WTC11 (cell line): ENCODE results near the gene NEK7. TPM values are rescaled to one million over a fixed set of nuclear protein-coding genes. Genes with fewer than 3 reads are reported as not detected.

Source experiments
- ATAC-seq: fragments of 200-7000 bp; cut with Tn5 transposase; 2 replicates; pipeline ENCODE4 v1.10.0; 2021; ENCODE audit warnings: mild to moderate bottlenecking, moderate library complexity
- CTCF ChIA-PET: fragments of 300-600 bp; sonication (Branson Sonifier 250); formaldehyde crosslinking; loops from one replicate; lab custom pipeline; 2021; ENCODE audit warnings: antibody characterized with exemption; lab: Charles Lee
- POLR2A ChIA-PET: fragments of 350-600 bp; sonication (Branson Sonifier 250); formaldehyde crosslinking; loops from one replicate; lab custom pipeline; 2021; ENCODE audit warnings: antibody characterized with exemption; lab: Charles Lee
- DNase-seq: peaks from one replicate; pipeline ENCODE4 v3.0.0; 2021; ENCODE audit warnings: low spot score
- H3K27ac Mint-ChIP-seq: 2 replicates; pipeline ENCODE4 v1.8.0; 2021; ENCODE audit warnings: mixed read lengths
- H3K27me3 Mint-ChIP-seq: 2 replicates; pipeline ENCODE4 v1.8.0; 2021; ENCODE audit warnings: low read depth, mild to moderate bottlenecking, moderate library complexity, mixed read lengths
- H3K36me3 Mint-ChIP-seq: 2 replicates; pipeline ENCODE4 v1.8.0; 2021; ENCODE audit warnings: mixed read lengths
- H3K4me1 Mint-ChIP-seq: 2 replicates; pipeline ENCODE4 v1.8.0; 2022; ENCODE audit warnings: mixed read lengths
- H3K4me3 Mint-ChIP-seq: 2 replicates; pipeline ENCODE4 v1.8.0; 2021; ENCODE audit warnings: mild to moderate bottlenecking, moderate library complexity, mixed read lengths
- H3K9me3 Mint-ChIP-seq: 2 replicates; pipeline ENCODE4 v1.8.0; 2021; ENCODE audit warnings: mixed read lengths
- CREM ChIP-seq: sonication (generic); formaldehyde crosslinking; IDR thresholded peaks from 2 replicates; pipeline ENCODE4 v1.8.1; 2022; ENCODE audit warnings: mild to moderate bottlenecking, missing genetic modification reagents, moderate library complexity
- ELF4 ChIP-seq: sonication (generic); formaldehyde crosslinking; IDR thresholded peaks from 2 replicates; pipeline ENCODE4 v1.8.1; 2022; ENCODE audit warnings: low read depth, mild to moderate bottlenecking, moderate library complexity, missing genetic modification reagents
- EMX1 ChIP-seq: fragments of 250-450 bp; sonication (Bioruptor Pico); IDR thresholded peaks from 2 replicates; pipeline ENCODE4 v1.8.0; 2021; ENCODE audit warnings: mild to moderate bottlenecking
- ESRRA ChIP-seq: sonication (generic); formaldehyde crosslinking; IDR thresholded peaks from 2 replicates; pipeline ENCODE4 v1.8.1; 2022; ENCODE audit warnings: mild to moderate bottlenecking, missing genetic modification reagents, borderline replicate concordance
- FOXP1 ChIP-seq: sonication (generic); formaldehyde crosslinking; IDR thresholded peaks from 2 replicates; pipeline ENCODE4 v1.8.0; 2022; ENCODE audit warnings: missing genetic modification reagents, mild to moderate bottlenecking, moderate library complexity, borderline replicate concordance
- GABPB1 ChIP-seq: sonication (generic); formaldehyde crosslinking; IDR thresholded peaks from 2 replicates; pipeline ENCODE4 v1.8.1; 2023; ENCODE audit warnings: mild to moderate bottlenecking, missing genetic modification reagents
- GRHL2 ChIP-seq: fragments of 250-450 bp; sonication (Bioruptor Pico); IDR thresholded peaks from 2 replicates; pipeline ENCODE4 v1.8.0; 2022; ENCODE audit warnings: mild to moderate bottlenecking, moderate library complexity; ENCODE audit not compliant: insufficient replicate concordance, severe bottlenecking
- HMGA2 ChIP-seq: fragments of 250-450 bp; sonication (Bioruptor Pico); IDR thresholded peaks from 2 replicates; pipeline ENCODE4 v1.4.0; 2021; ENCODE audit warnings: mild to moderate bottlenecking, moderate library complexity
- JAZF1 ChIP-seq: fragments of 250-450 bp; sonication (Bioruptor Pico); IDR thresholded peaks from 2 replicates; pipeline ENCODE4 v1.9.0; 2021; ENCODE audit warnings: moderate library complexity, mild to moderate bottlenecking, inconsistent platforms
- KAT7 ChIP-seq: sonication (generic); formaldehyde crosslinking; IDR thresholded peaks from 2 replicates; pipeline ENCODE4 v1.8.1; 2023; ENCODE audit warnings: missing genetic modification reagents, mild to moderate bottlenecking, borderline replicate concordance
- NFE2L1 ChIP-seq: sonication (generic); formaldehyde crosslinking; IDR thresholded peaks from 2 replicates; pipeline ENCODE4 v1.8.1; 2023; ENCODE audit warnings: missing genetic modification reagents
- NR2C2 ChIP-seq: sonication (generic); formaldehyde crosslinking; IDR thresholded peaks from 2 replicates; pipeline ENCODE4 v1.8.0; 2022; ENCODE audit warnings: mild to moderate bottlenecking, missing genetic modification reagents
- NR3C1 ChIP-seq: sonication (generic); formaldehyde crosslinking; conservative IDR thresholded peaks from 2 replicates; pipeline ENCODE4 v1.8.1; 2023; ENCODE audit warnings: low read depth, mild to moderate bottlenecking, missing genetic modification reagents
- OVOL2 ChIP-seq: fragments of 250-450 bp; sonication (Bioruptor Pico); IDR thresholded peaks from 2 replicates; pipeline ENCODE4 v1.9.0; 2021; ENCODE audit warnings: mild to moderate bottlenecking, borderline replicate concordance
- RORB ChIP-seq: fragments of 250-450 bp; sonication (Bioruptor Pico); IDR thresholded peaks from 2 replicates; pipeline ENCODE4 v1.9.0; 2021; ENCODE audit warnings: mild to moderate bottlenecking
- SMAD3 ChIP-seq: sonication (generic); formaldehyde crosslinking; IDR thresholded peaks from 2 replicates; pipeline ENCODE4 v1.8.0; 2022; ENCODE audit warnings: missing genetic modification reagents, mild to moderate bottlenecking, borderline replicate concordance
- SMAD4 ChIP-seq: sonication (generic); formaldehyde crosslinking; IDR thresholded peaks from 2 replicates; pipeline ENCODE4 v1.8.0; 2022; ENCODE audit warnings: mild to moderate bottlenecking, missing genetic modification reagents
- TCF7 ChIP-seq: sonication (generic); formaldehyde crosslinking; IDR thresholded peaks from 2 replicates; pipeline ENCODE4 v1.8.0; 2022; ENCODE audit warnings: mild to moderate bottlenecking, low read depth, missing genetic modification reagents, moderate library complexity
- ZNF138 ChIP-seq: sonication (generic); formaldehyde crosslinking; conservative IDR thresholded peaks from 2 replicates; pipeline ENCODE4 v1.8.1; 2022; ENCODE audit warnings: mild to moderate bottlenecking, moderate library complexity, missing genetic modification reagents
- ZNF423 ChIP-seq: fragments of 250-450 bp; sonication (Bioruptor Pico); IDR thresholded peaks from 2 replicates; pipeline ENCODE4 v2.1.2; 2022; ENCODE audit warnings: mild to moderate bottlenecking, moderate library complexity
- ZNF671 ChIP-seq: fragments of 250-450 bp; sonication (Bioruptor Pico); IDR thresholded peaks from 2 replicates; pipeline ENCODE4 v1.8.0; 2021; ENCODE audit warnings: mild to moderate bottlenecking
- total RNA-seq: library from RNA; stranded (reverse); gene quantifications from 3 replicates; pipeline ENCODE4 v1.2.3, GENCODE V29; 2021
- TF ChIP-seq, protein P1 (sequence below): fragments of 250-450 bp; sonication (Bioruptor Pico); IDR thresholded peaks from 2 replicates; pipeline ENCODE4 v1.9.0; 2021; ENCODE audit warnings: mild to moderate bottlenecking, borderline replicate concordance
- TF ChIP-seq, protein P2 (sequence below): sonication (generic); formaldehyde crosslinking; IDR thresholded peaks from 2 replicates; pipeline ENCODE4 v1.8.1; 2023; ENCODE audit warnings: mild to moderate bottlenecking, missing genetic modification reagents, moderate library complexity
- TF ChIP-seq, protein P3 (sequence below): sonication (generic); formaldehyde crosslinking; IDR thresholded peaks from 2 replicates; pipeline ENCODE4 v1.8.1; 2022; ENCODE audit warnings: mild to moderate bottlenecking, missing genetic modification reagents, moderate library complexity, borderline replicate concordance
- TF ChIP-seq, protein P4 (sequence below): fragments of 250-450 bp; sonication (Bioruptor Pico); IDR thresholded peaks from 2 replicates; pipeline ENCODE4 v1.9.0; 2021; ENCODE audit warnings: mild to moderate bottlenecking
- TF ChIP-seq, protein P5 (sequence below): sonication (generic); formaldehyde crosslinking; IDR thresholded peaks from 2 replicates; pipeline ENCODE4 v1.8.1; 2022; ENCODE audit warnings: low read depth, missing genetic modification reagents, borderline replicate concordance
- TF ChIP-seq, protein P6 (sequence below): fragments of 250-450 bp; sonication (Bioruptor Pico); IDR thresholded peaks from 2 replicates; pipeline ENCODE4 v2.1.2; 2022; ENCODE audit warnings: mild to moderate bottlenecking, moderate library complexity

Gene NEK7
- total RNA-seq, 1 experiment from 2014 or later, result 10.3 TPM

DNA sequence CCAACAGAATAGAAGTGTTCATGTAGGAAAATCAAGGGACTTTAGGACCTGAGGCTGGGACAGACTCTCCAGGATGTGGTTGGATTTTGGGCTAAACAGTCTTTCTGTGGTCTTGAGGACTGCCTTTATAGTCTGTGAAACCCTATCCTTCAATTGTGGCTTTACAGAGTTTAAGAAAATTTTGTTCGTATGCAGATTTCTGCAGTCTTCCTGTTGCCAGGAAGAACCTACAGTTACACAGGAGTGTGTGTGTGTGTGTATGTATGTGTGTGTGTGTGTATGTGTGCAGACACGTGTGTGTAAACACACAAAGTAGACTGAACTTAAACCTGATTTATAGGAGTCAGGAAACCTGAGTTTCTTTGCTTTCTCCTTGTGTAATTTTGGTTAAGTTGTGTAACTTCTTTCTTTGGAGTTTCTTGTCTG, 22.8 kb downstream of the NEK7 start:
- Mint-ChIP-seq H3K27ac (peak overlapping the region; percentile 21; the same call in 1 of the 2 replicates), H3K4me3 (no peak overlapping the region)
- no peak for DNase-seq
- ATAC-seq, result peak; percentile 66
- no peak for TF ChIP-seq GRHL2 (CRISPR knock-in tag)
- TF ChIP-seq CREM (CRISPR knock-in tag), result no peak
- no peak for TF ChIP-seq NFE2L1 (CRISPR knock-in tag)
- TF ChIP-seq, protein P1, sequence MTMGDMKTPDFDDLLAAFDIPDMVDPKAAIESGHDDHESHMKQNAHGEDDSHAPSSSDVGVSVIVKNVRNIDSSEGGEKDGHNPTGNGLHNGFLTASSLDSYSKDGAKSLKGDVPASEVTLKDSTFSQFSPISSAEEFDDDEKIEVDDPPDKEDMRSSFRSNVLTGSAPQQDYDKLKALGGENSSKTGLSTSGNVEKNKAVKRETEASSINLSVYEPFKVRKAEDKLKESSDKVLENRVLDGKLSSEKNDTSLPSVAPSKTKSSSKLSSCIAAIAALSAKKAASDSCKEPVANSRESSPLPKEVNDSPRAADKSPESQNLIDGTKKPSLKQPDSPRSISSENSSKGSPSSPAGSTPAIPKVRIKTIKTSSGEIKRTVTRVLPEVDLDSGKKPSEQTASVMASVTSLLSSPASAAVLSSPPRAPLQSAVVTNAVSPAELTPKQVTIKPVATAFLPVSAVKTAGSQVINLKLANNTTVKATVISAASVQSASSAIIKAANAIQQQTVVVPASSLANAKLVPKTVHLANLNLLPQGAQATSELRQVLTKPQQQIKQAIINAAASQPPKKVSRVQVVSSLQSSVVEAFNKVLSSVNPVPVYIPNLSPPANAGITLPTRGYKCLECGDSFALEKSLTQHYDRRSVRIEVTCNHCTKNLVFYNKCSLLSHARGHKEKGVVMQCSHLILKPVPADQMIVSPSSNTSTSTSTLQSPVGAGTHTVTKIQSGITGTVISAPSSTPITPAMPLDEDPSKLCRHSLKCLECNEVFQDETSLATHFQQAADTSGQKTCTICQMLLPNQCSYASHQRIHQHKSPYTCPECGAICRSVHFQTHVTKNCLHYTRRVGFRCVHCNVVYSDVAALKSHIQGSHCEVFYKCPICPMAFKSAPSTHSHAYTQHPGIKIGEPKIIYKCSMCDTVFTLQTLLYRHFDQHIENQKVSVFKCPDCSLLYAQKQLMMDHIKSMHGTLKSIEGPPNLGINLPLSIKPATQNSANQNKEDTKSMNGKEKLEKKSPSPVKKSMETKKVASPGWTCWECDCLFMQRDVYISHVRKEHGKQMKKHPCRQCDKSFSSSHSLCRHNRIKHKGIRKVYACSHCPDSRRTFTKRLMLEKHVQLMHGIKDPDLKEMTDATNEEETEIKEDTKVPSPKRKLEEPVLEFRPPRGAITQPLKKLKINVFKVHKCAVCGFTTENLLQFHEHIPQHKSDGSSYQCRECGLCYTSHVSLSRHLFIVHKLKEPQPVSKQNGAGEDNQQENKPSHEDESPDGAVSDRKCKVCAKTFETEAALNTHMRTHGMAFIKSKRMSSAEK (CRISPR knock-in tag), result no peak
- no peak for TF ChIP-seq SMAD4 (CRISPR knock-in tag)
- TF ChIP-seq NR2C2 (CRISPR knock-in tag), result no peak
- TF ChIP-seq, protein P2, sequence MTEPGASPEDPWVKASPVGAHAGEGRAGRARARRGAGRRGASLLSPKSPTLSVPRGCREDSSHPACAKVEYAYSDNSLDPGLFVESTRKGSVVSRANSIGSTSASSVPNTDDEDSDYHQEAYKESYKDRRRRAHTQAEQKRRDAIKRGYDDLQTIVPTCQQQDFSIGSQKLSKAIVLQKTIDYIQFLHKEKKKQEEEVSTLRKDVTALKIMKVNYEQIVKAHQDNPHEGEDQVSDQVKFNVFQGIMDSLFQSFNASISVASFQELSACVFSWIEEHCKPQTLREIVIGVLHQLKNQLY (CRISPR knock-in tag), result no peak
- no peak for TF ChIP-seq TCF7
- no peak for TF ChIP-seq JAZF1 (CRISPR knock-in tag)
- no peak for TF ChIP-seq SMAD3 (CRISPR knock-in tag)
- TF ChIP-seq HMGA2 (CRISPR knock-in tag), result no peak
- no peak for TF ChIP-seq GABPB1 (CRISPR knock-in tag)
- no peak for TF ChIP-seq OVOL2
- no peak for TF ChIP-seq KAT7 (CRISPR knock-in tag)
- TF ChIP-seq, protein P3, sequence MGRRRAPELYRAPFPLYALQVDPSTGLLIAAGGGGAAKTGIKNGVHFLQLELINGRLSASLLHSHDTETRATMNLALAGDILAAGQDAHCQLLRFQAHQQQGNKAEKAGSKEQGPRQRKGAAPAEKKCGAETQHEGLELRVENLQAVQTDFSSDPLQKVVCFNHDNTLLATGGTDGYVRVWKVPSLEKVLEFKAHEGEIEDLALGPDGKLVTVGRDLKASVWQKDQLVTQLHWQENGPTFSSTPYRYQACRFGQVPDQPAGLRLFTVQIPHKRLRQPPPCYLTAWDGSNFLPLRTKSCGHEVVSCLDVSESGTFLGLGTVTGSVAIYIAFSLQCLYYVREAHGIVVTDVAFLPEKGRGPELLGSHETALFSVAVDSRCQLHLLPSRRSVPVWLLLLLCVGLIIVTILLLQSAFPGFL (CRISPR knock-in tag), result no peak
- TF ChIP-seq ZNF671 (CRISPR knock-in tag), result no peak
- TF ChIP-seq ZNF138 (CRISPR knock-in tag), result no peak
- no peak for TF ChIP-seq RORB (CRISPR knock-in tag)
- TF ChIP-seq FOXP1, result no peak
- TF ChIP-seq, all 79 proteins: peak for 0
- Mint-ChIP-seq H3K9me3 (no peaks in the 10 kb centered on the region), H3K36me3 (no peaks in the 10 kb centered on the region), H3K27me3 (no peaks in the 10 kb centered on the region), H3K4me1 (peaks cover 30% of the 10 kb centered on the region)
- ChIA-PET POLR2A (no interaction called here), CTCF (no interaction called here)

DNA sequence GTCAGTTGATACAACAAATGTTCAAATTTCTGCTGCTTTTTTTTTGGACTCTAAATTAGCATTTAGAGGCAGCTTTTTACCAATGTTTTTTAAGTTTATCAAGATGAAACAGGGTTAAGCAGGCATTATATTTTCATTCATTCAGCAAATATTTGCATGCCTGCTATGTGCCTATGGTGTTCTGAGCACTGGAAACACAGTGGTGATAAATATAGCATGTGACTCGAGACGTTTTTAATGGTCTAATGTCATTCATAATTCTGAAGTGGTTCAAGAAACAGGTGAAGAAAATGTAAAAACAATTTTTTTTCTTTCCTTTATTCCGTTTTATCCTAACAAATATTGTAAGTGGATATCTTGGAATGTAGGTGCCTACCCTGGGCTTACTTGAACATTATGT, 26.8 kb downstream of the NEK7 start:
- no peak overlapping the region for H3K4me3 Mint-ChIP-seq
- no peaks in the 10 kb centered on the region for H3K9me3 Mint-ChIP-seq
- ChIA-PET CTCF (no interaction called here), POLR2A (no interaction called here)
- H3K4me1 Mint-ChIP-seq, result peaks cover 14% of the 10 kb centered on the region
- ATAC-seq, result no peak
- no peak overlapping the region for H3K27ac Mint-ChIP-seq
- no peaks in the 10 kb centered on the region for H3K36me3 Mint-ChIP-seq
- no peak for DNase-seq
- no peaks in the 10 kb centered on the region for H3K27me3 Mint-ChIP-seq
- TF ChIP-seq ZNF138 (CRISPR knock-in tag), result no peak
- TF ChIP-seq NFE2L1 (CRISPR knock-in tag), result no peak
- TF ChIP-seq ELF4 (CRISPR knock-in tag), result no peak
- no peak for TF ChIP-seq ESRRA (CRISPR knock-in tag)
- TF ChIP-seq ZNF423, result no peak
- TF ChIP-seq EMX1 (CRISPR knock-in tag), result no peak
- TF ChIP-seq, protein P4, sequence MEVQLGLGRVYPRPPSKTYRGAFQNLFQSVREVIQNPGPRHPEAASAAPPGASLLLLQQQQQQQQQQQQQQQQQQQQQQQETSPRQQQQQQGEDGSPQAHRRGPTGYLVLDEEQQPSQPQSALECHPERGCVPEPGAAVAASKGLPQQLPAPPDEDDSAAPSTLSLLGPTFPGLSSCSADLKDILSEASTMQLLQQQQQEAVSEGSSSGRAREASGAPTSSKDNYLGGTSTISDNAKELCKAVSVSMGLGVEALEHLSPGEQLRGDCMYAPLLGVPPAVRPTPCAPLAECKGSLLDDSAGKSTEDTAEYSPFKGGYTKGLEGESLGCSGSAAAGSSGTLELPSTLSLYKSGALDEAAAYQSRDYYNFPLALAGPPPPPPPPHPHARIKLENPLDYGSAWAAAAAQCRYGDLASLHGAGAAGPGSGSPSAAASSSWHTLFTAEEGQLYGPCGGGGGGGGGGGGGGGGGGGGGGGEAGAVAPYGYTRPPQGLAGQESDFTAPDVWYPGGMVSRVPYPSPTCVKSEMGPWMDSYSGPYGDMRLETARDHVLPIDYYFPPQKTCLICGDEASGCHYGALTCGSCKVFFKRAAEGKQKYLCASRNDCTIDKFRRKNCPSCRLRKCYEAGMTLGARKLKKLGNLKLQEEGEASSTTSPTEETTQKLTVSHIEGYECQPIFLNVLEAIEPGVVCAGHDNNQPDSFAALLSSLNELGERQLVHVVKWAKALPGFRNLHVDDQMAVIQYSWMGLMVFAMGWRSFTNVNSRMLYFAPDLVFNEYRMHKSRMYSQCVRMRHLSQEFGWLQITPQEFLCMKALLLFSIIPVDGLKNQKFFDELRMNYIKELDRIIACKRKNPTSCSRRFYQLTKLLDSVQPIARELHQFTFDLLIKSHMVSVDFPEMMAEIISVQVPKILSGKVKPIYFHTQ (CRISPR knock-in tag), result no peak
- TF ChIP-seq, protein P5, sequence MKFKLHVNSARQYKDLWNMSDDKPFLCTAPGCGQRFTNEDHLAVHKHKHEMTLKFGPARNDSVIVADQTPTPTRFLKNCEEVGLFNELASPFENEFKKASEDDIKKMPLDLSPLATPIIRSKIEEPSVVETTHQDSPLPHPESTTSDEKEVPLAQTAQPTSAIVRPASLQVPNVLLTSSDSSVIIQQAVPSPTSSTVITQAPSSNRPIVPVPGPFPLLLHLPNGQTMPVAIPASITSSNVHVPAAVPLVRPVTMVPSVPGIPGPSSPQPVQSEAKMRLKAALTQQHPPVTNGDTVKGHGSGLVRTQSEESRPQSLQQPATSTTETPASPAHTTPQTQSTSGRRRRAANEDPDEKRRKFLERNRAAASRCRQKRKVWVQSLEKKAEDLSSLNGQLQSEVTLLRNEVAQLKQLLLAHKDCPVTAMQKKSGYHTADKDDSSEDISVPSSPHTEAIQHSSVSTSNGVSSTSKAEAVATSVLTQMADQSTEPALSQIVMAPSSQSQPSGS, result no peak
- no peak for TF ChIP-seq NR3C1
- TF ChIP-seq, protein P6, sequence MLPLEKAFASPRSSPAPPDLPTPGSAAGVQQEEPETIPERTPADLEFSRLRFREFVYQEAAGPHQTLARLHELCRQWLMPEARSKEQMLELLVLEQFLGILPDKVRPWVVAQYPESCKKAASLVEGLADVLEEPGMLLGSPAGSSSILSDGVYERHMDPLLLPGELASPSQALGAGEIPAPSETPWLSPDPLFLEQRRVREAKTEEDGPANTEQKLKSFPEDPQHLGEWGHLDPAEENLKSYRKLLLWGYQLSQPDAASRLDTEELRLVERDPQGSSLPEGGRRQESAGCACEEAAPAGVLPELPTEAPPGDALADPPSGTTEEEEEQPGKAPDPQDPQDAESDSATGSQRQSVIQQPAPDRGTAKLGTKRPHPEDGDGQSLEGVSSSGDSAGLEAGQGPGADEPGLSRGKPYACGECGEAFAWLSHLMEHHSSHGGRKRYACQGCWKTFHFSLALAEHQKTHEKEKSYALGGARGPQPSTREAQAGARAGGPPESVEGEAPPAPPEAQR (CRISPR knock-in tag), result no peak
